BLaER1 (cell line): Measurements from ENCODE around the gene NUBP2.

ENCODE experiments used
- H3K27ac ChIP-seq: shearing (Covaris generic); formaldehyde crosslinking; 2 replicates; pipeline ENCODE4 v1.8.1; 2022
- H3K27me3 ChIP-seq: shearing (Covaris generic); formaldehyde crosslinking; 2 replicates; pipeline ENCODE4 v1.8.1; 2022
- H3K36me3 ChIP-seq: shearing (Covaris generic); formaldehyde crosslinking; 2 replicates; pipeline ENCODE4 v1.8.1; 2022
- H3K4me1 ChIP-seq: shearing (Covaris generic); formaldehyde crosslinking; 2 replicates; pipeline ENCODE4 v1.8.1; 2022
- H3K4me2 ChIP-seq: shearing (Covaris generic); formaldehyde crosslinking; 2 replicates; pipeline ENCODE4 v1.8.1; 2022
- H3K4me3 ChIP-seq: shearing (Covaris generic); formaldehyde crosslinking; 2 replicates; pipeline ENCODE4 v1.8.1; 2022
- H3K9ac ChIP-seq: shearing (Covaris generic); formaldehyde crosslinking; 2 replicates; pipeline ENCODE4 v1.8.1; 2022
- H3K9me3 ChIP-seq: shearing (Covaris generic); formaldehyde crosslinking; 2 replicates; pipeline ENCODE4 v1.8.1; 2022
- H4K20me1 ChIP-seq: shearing (Covaris generic); formaldehyde crosslinking; 2 replicates; pipeline ENCODE4 v1.8.1; 2022
- Cebpa-rat ChIP-seq: shearing (Covaris generic); IDR thresholded peaks from 2 replicates; pipeline ENCODE4 v1.8.1; 2022

NUBP2 gene

GRCh38 chr16:1825381-1825863, 42.7 kb downstream of the NUBP2 start:
- Histone ChIP-seq H3K4me1 (peaks cover 36% of the 10 kb centered on the region), H4K20me1 (peaks cover 56% of the 10 kb centered on the region), H3K36me3 (peaks cover 30% of the 10 kb centered on the region), H3K9me3 (no peaks in the 10 kb centered on the region), H3K4me3 (peak overlapping the region; percentile 94), H3K27me3 (no peaks in the 10 kb centered on the region), H3K4me2 (peak overlapping the region; percentile 93), H3K27ac (no peak overlapping the region), H3K9ac (peak overlapping the region; percentile 84; the same call in 1 of the 2 replicates)
- TF ChIP-seq Cebpa-rat: no peak

GRCh38 chr16:1825864-1826690, 43.3 kb downstream of the NUBP2 start:
- H3K4me1 ChIP-seq: peaks cover 36% of the 10 kb centered on the region
- H4K20me1 ChIP-seq: peaks cover 52% of the 10 kb centered on the region
- H3K4me3 ChIP-seq: peak overlapping the region; percentile 94
- H3K9me3 ChIP-seq: no peaks in the 10 kb centered on the region
- TF ChIP-seq Cebpa-rat: no peak
- peak overlapping the region; percentile 84 for H3K9ac ChIP-seq
- peak overlapping the region; percentile 93 for H3K4me2 ChIP-seq
- peaks cover 26% of the 10 kb centered on the region for H3K36me3 ChIP-seq
- H3K27me3 ChIP-seq: no peaks in the 10 kb centered on the region
- peak overlapping the region; percentile 72 for H3K27ac ChIP-seq

DNA sequence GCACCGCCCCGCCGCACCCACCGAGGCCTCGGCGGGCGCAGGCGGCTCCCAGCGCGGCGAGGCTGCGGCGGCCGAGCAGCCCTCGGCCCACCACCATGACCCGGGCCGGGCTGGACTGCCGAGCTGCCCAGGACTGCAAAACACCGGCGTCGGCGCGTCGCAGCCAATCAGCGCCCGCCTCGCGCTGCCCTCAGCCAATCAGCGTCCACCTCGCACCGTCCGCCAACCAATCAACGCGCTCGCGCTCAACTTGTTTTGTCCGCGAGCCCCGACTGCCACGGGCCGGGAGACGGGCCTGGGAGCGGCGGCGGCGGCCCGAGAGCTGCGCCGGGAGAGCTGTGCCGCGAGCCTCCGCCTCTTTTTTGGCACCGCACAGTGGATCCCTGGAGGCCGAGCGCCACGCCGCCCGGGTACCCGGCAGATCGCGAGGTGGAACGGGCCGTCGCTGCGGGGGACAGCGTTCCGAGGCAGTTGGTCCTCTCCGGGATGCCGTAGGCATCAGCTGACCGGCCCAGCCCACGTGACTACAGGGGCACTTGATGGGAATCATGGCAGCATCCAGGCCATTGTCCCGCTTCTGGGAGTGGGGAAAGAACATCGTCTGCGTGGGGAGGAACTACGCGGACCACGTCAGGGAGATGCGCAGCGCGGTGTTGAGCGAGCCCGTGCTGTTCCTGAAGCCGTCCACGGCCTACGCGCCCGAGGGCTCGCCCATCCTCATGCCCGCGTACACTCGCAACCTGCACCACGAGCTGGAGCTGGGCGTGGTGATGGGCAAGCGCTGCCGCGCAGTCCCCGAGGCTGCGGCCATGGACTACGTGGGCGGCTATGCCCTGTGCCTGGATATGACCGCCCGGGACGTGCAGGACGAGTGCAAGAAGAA, 44.2 kb downstream of the NUBP2 start, which contains the start of the genes FAHD1 and HAGH:
Gene FAHD1, plus strand, starts transcription at position 516 of the 883 bp plus-strand sequence. Its CDS starts 33 bp downstream, at position 549.
Gene HAGH, minus strand, starts transcription at position 135 of the 883 bp plus-strand sequence. Its CDS starts 38 bp downstream, at position 97.
- peak within 1 kb of the TSS; percentile 72 for H3K27ac ChIP-seq
- H3K4me3 ChIP-seq: peak within 1 kb of the TSS; percentile 94
- no peaks in the 10 kb centered on the region for H3K27me3 ChIP-seq
- peaks cover 36% of the 10 kb centered on the region for H3K4me1 ChIP-seq
- peak within 1 kb of the TSS; percentile 93 for H3K4me2 ChIP-seq
- peaks cover 53% of the 10 kb centered on the region for H4K20me1 ChIP-seq
- peaks cover 26% of the 10 kb centered on the region for H3K36me3 ChIP-seq
- H3K9me3 ChIP-seq: no peaks in the 10 kb centered on the region
- TF ChIP-seq Cebpa-rat: no peak
- H3K9ac ChIP-seq: peak within 1 kb of the TSS; percentile 84

GRCh38 chr16:1828645-1829410, 46.1 kb downstream of the NUBP2 start:
- Histone ChIP-seq H4K20me1 (peaks cover 41% of the 10 kb centered on the region), H3K4me3 (peak overlapping the region; percentile 94)

GRCh38 chr16:1830213-1830612, 47.5 kb downstream of the NUBP2 start:
- H3K27me3 ChIP-seq: no peaks in the 10 kb centered on the region
- H3K9ac ChIP-seq: no peak overlapping the region
- H3K27ac ChIP-seq: no peak overlapping the region
- H3K9me3 ChIP-seq: no peaks in the 10 kb centered on the region
- no peak overlapping the region for H3K4me2 ChIP-seq
- no peak for TF ChIP-seq Cebpa-rat
- peaks cover 14% of the 10 kb centered on the region; the same call in 1 of the 2 replicates for H3K36me3 ChIP-seq
- H4K20me1 ChIP-seq: peaks cover 27% of the 10 kb centered on the region
- H3K4me1 ChIP-seq: peaks cover 34% of the 10 kb centered on the region
- H3K4me3 ChIP-seq: no peak overlapping the region

More at GRCh38 chr16:1828645-1829410, 46.1 kb downstream of the NUBP2 start:
- Histone ChIP-seq H3K27ac (no peak overlapping the region), H3K4me2 (peak overlapping the region; percentile 93), H3K36me3 (peaks cover 14% of the 10 kb centered on the region; the same call in 1 of the 2 replicates), H3K9ac (peak overlapping the region; percentile 84; the same call in 1 of the 2 replicates), H3K4me1 (peaks cover 36% of the 10 kb centered on the region), H3K27me3 (no peaks in the 10 kb centered on the region), H3K9me3 (no peaks in the 10 kb centered on the region)
- no peak for TF ChIP-seq Cebpa-rat

- H4K20me1 ChIP-seq: peaks cover 18% of the 10 kb centered on the region
- peaks cover 25% of the 10 kb centered on the region for H3K4me1 ChIP-seq
- H3K36me3 ChIP-seq: peaks cover 14% of the 10 kb centered on the region; the same call in 1 of the 2 replicates
- TF ChIP-seq Cebpa-rat: no peak
- H3K27me3 ChIP-seq: no peaks in the 10 kb centered on the region
- H3K4me3 ChIP-seq: no peak overlapping the region
- H3K4me2 ChIP-seq: no peak overlapping the region
- H3K9me3 ChIP-seq: no peaks in the 10 kb centered on the region
- H3K27ac ChIP-seq: no peak overlapping the region
- H3K9ac ChIP-seq: 0 out of 2 replicates have a peak overlapping the region, but pooled peaks have one; percentile 6
Observed at GRCh38 chr16:1831186-1832075, 48.7 kb downstream of the NUBP2 start.

GRCh38 chr16:1832838-1833454, 50.2 kb downstream of the NUBP2 start:
- Histone ChIP-seq H3K9me3 (no peaks in the 10 kb centered on the region), H3K9ac (no peak overlapping the region), H3K4me3 (no peak overlapping the region), H3K4me1 (peaks cover 19% of the 10 kb centered on the region), H3K27me3 (no peaks in the 10 kb centered on the region), H3K27ac (no peak overlapping the region), H3K36me3 (peaks cover 14% of the 10 kb centered on the region; the same call in 1 of the 2 replicates), H4K20me1 (peaks cover 18% of the 10 kb centered on the region), H3K4me2 (no peak overlapping the region)
- no peak for TF ChIP-seq Cebpa-rat

- no peak overlapping the region for H3K4me3 ChIP-seq
- H3K27ac ChIP-seq: no peak overlapping the region
- no peaks in the 10 kb centered on the region for H3K27me3 ChIP-seq
- H3K9ac ChIP-seq: no peak overlapping the region
- no peak overlapping the region for H3K4me2 ChIP-seq
- no peak for TF ChIP-seq Cebpa-rat
- H3K9me3 ChIP-seq: no peaks in the 10 kb centered on the region
- peaks cover 14% of the 10 kb centered on the region; the same call in 1 of the 2 replicates for H3K36me3 ChIP-seq
- peaks cover 8% of the 10 kb centered on the region for H3K4me1 ChIP-seq
- H4K20me1 ChIP-seq: peaks cover 13% of the 10 kb centered on the region
Observed at GRCh38 chr16:1834096-1834495, 51.3 kb downstream of the NUBP2 start.
